Stomach (tissue), 9 donors: ENCODE results near the gene PPM1F. TPM values are rescaled to one million over a fixed set of nuclear protein-coding genes. Genes with fewer than 3 reads are reported as not detected.

Experiments
- DNase-seq, 2 donors: peaks; one replicate each; pipeline versions ENCODE4 v3.0.0 to v3.0.0-alpha.2; 2013 to 2019
- H3K27ac ChIP-seq, 5 donors: fragments of 200-600 bp in 4 of 5; sonication (generic) in 4 of 5; one replicate each; pipeline ENCODE4 v1.5.1; 2013 to 2019; ENCODE audit warnings: mild to moderate bottlenecking in 1 of 5, moderate library complexity in 1 of 5
- H3K27me3 ChIP-seq, 3 donors: fragments of 200-600 bp; sonication (generic); one replicate each; pipeline ENCODE4 v1.5.1; 2017 to 2019; ENCODE audit warnings: mixed run types in 1 of 3
- H3K36me3 ChIP-seq, 4 donors: fragments of 200-600 bp; sonication (generic); 1 replicate in 3 of 4; 2 replicates in 1 of 4; pipeline ENCODE4 v1.5.1; 2016 to 2019
- H3K4me1 ChIP-seq, 4 donors: fragments of 200-600 bp; sonication (generic); one replicate each; pipeline ENCODE4 v1.5.1; 2016 to 2019
- H3K4me3 ChIP-seq, 4 donors: fragments of 200-600 bp; sonication (generic) in 3 of 4; one replicate each; pipeline ENCODE4 v1.5.1; 2016 to 2019; ENCODE audit warnings: mild to moderate bottlenecking in 1 of 4
- H3K9me3 ChIP-seq, 4 donors: fragments of 200-600 bp; sonication (generic); one replicate each; pipeline ENCODE4 v1.5.1; 2016 to 2019
- CTCF ChIP-seq, 7 experiments: fragments of 450-650 bp in 4 of 7; fragments of 200-600 bp in 3 of 7; sonication (generic) in 3 of 7; IDR thresholded peaks; one replicate each; pipeline ENCODE4 v1.5.1; 2016 to 2019; ENCODE audit warnings: antibody characterized with exemption in 7 of 7, control low read depth in 2 of 7, mild to moderate bottlenecking in 1 of 7
- EP300 ChIP-seq: sonication (generic); formaldehyde crosslinking; IDR thresholded peaks from one replicate; pipeline ENCODE4 v1.6.1; 2017; ENCODE audit warnings: antibody characterized with exemption
- POLR2A ChIP-seq, 4 donors: fragments of 450-650 bp; IDR thresholded peaks; one replicate each; pipeline ENCODE4 v1.6.1; 2016; ENCODE audit warnings: antibody characterized with exemption in 4 of 4, control low read depth in 2 of 4, mild to moderate bottlenecking in 1 of 4, moderate library complexity in 1 of 4
- POLR2AphosphoS5 ChIP-seq, 3 donors: sonication (generic); formaldehyde crosslinking; IDR thresholded peaks; one replicate each; pipeline ENCODE4 v1.6.1; 2016; ENCODE audit warnings: antibody characterized with exemption in 3 of 3
- WGBS, 5 donors: extraction: QIAGEN DNeasy Blood & Tissue Kit in 3 of 5; methylation state at CpG; one replicate each; pipeline versions ENCODE4 v1.1.5 to v1.1.7; 2013 to 2018; 5-methylcytosine and 5-hydroxymethylcytosine counted together
- intact Hi-C: fragments of 100-400 bp; cut with DNase I; formaldehyde crosslinking; loops from one replicate; pipeline ENCODE4 v1.15.1; 2023; ENCODE audit warnings: low total_unique reads
- polyA plus RNA-seq, 3 donors: library from polyadenylated mRNA; stranded (reverse); fragments of 200-250 nt; gene quantifications; one replicate each; pipeline ENCODE4 v1.2.3, GENCODE V29; 2013
- total RNA-seq, 5 donors: library from RNA; depleted of rRNA; stranded (reverse); fragments of >200 nt; gene quantifications; one replicate each; pipeline versions ENCODE4 v1.1.0 to v1.2.3, GENCODE V29; 2014 to 2016
- donor health status: healthy with polysubstance abuse.
- donor health status: Bipolar disorder and iron deficiency.
- donor health status: healthy.

PPM1F gene
- total and polyA plus RNA-seq, 8 donors = 6.7 to 285 (median 16.8) TPM

GRCh38 chr22:21932347-21932746 is 20.3 kb downstream of the PPM1F start:
- Histone ChIP-seq H3K36me3 (peaks cover 44 to 84% (median 72%) of the 10 kb centered on the region in 4 donors), H3K4me3 (no peak overlapping the region), H3K9me3 (no peaks in the 10 kb centered on the region), H3K27ac (no peak overlapping the region), H3K27me3 (no peaks in the 10 kb centered on the region), H3K4me1 (peaks cover 10 to 20% (median 11%) of the 10 kb centered on the region in 4 donors)
- TF ChIP-seq EP300 (no peak), CTCF (IDR thresholded peaks at IDR 0.05) (no peak), POLR2AphosphoS5 (IDR thresholded peaks at IDR 0.05) (no peak), POLR2A (IDR thresholded peaks at IDR 0.05) (no peak)
- 93 to 97% (median 97%) methylated on average over 3 of the region's 3 CpGs for WGBS, 5 donors
- intact Hi-C loops = no loop called here
- DNase-seq = no peak

GRCh38 chr22:21931056-21931455 is 21.6 kb downstream of the PPM1F start:
- no peak overlapping the region for H3K27ac ChIP-seq
- no peaks in the 10 kb centered on the region for H3K9me3 ChIP-seq
- intact Hi-C loops = no loop called here
- no peak overlapping the region for H3K4me3 ChIP-seq
- H3K27me3 ChIP-seq = no peaks in the 10 kb centered on the region
- WGBS, 5 donors = 95 to 98% (median 96%) methylated on average over 12 of the region's 12 CpGs
- DNase-seq = no peak
- peaks cover 0 to 7% (median 0%) of the 10 kb centered on the region in 4 donors for H3K4me1 ChIP-seq
- H3K36me3 ChIP-seq = peaks cover 44 to 92% (median 83%) of the 10 kb centered on the region in 4 donors
- no peak for TF ChIP-seq EP300
- TF ChIP-seq CTCF (IDR thresholded peaks at IDR 0.05) = no peak
- TF ChIP-seq POLR2AphosphoS5 (IDR thresholded peaks at IDR 0.05) = no peak
- no peak for TF ChIP-seq POLR2A (IDR thresholded peaks at IDR 0.05)

- Histone ChIP-seq H3K27me3 (no peaks in the 10 kb centered on the region), H3K4me3 (no peak overlapping the region), H3K36me3 (peaks cover 44 to 96% (median 94%) of the 10 kb centered on the region in 4 donors), H3K9me3 (no peaks in the 10 kb centered on the region), H3K4me1 (no peaks in the 10 kb centered on the region), H3K27ac (no peak overlapping the region)
- intact Hi-C loops = no loop called here
- no peak for DNase-seq
- WGBS, 5 donors = 92 to 100% (median 95%) methylated on average over 3 to 6 of the region's 6 CpGs
- no peak for TF ChIP-seq CTCF (IDR thresholded peaks at IDR 0.05)
These were observed 23.4 kb downstream of the PPM1F start for GRCh38 chr22:21929253-21929652.

GRCh38 chr22:21928048-21928447 is 24.6 kb downstream of the PPM1F start:
- H3K36me3 ChIP-seq = peaks cover 36 to 96% (median 95%) of the 10 kb centered on the region in 4 donors
- intact Hi-C loops = no loop called here
- no peak for TF ChIP-seq CTCF (IDR thresholded peaks at IDR 0.05)
- TF ChIP-seq POLR2AphosphoS5 (IDR thresholded peaks at IDR 0.05) = no peak
- TF ChIP-seq EP300 = no peak
- no peak for TF ChIP-seq POLR2A (IDR thresholded peaks at IDR 0.05)

More at GRCh38 chr22:21928048-21928447, 24.6 kb downstream of the PPM1F start:
- no peak overlapping the region for H3K27ac ChIP-seq
- no peak for DNase-seq
- no peaks in the 10 kb centered on the region for H3K27me3 ChIP-seq
- no peak overlapping the region for H3K4me3 ChIP-seq
- 68 to 87% (median 83%) methylated on average over 9 to 12 of the region's 12 CpGs for WGBS, 5 donors
- no peaks in the 10 kb centered on the region for H3K4me1 ChIP-seq
- H3K9me3 ChIP-seq = no peaks in the 10 kb centered on the region
